Cardiac fibroblast (primary cell): ENCODE measurements around the gene COPS9.

ENCODE experiments used
- DNase-seq, 2 donors: peaks; one replicate each; pipeline versions ENCODE4 v3.0.0 to v3.0.0-alpha.2; 2010; ENCODE audit warnings: low read depth in 2 of 2
- H3K4me3 ChIP-seq, 2 donors: replicated peaks in 1 of 2; 1 replicate in 1 of 2; 2 replicates in 1 of 2; pipeline ENCODE4 v1.5.1; 2011; ENCODE audit warnings: low read depth in 2 of 2, low read length in 2 of 2, mild to moderate bottlenecking in 2 of 2, moderate library complexity in 1 of 2
- TF ChIP-seq, protein P1 (sequence below): IDR thresholded peaks from one replicate; pipeline ENCODE4 v1.5.1; 2011; ENCODE audit warnings: low read depth, mild to moderate bottlenecking, low read length, inconsistent platforms

Gene COPS9

DNA sequence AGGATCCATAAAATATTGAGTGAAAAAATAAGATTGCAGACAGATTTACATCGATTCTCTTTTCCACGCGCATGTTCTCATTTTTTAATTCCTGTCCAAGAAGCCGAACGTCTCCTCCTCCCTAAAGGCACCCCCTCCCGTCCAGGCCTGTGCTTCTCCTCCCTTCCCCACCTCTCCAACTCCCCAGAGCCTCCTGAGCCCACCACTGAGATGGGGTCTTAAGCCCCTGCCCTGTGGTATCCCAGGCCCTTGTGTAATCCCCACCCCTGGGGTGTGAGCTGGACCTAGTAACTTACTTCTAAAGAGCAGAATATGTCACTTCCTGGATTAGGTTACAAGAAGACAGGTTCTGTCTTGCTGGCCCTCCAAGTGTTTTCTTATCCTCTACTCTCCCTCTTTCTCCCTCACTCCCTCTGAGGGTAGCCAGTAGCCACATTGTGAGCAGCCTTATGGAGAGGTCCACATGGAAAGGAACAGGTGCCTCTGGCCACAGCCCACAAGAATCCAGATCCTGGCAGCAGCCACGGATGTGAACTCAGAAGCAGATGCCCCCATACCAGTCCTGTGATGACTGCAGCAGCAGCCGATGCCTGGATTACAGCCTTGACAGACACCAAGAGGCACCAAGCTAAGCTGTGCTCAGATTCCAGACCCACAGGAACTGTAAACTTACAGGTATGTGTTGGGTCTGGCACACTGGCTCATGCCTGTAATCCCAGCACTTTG is 44.0 kb upstream of the COPS9 start:
- no peak overlapping the region for H3K4me3 ChIP-seq
- DNase-seq: no peak
- TF ChIP-seq, protein P1, sequence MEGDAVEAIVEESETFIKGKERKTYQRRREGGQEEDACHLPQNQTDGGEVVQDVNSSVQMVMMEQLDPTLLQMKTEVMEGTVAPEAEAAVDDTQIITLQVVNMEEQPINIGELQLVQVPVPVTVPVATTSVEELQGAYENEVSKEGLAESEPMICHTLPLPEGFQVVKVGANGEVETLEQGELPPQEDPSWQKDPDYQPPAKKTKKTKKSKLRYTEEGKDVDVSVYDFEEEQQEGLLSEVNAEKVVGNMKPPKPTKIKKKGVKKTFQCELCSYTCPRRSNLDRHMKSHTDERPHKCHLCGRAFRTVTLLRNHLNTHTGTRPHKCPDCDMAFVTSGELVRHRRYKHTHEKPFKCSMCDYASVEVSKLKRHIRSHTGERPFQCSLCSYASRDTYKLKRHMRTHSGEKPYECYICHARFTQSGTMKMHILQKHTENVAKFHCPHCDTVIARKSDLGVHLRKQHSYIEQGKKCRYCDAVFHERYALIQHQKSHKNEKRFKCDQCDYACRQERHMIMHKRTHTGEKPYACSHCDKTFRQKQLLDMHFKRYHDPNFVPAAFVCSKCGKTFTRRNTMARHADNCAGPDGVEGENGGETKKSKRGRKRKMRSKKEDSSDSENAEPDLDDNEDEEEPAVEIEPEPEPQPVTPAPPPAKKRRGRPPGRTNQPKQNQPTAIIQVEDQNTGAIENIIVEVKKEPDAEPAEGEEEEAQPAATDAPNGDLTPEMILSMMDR: no peak

DNA sequence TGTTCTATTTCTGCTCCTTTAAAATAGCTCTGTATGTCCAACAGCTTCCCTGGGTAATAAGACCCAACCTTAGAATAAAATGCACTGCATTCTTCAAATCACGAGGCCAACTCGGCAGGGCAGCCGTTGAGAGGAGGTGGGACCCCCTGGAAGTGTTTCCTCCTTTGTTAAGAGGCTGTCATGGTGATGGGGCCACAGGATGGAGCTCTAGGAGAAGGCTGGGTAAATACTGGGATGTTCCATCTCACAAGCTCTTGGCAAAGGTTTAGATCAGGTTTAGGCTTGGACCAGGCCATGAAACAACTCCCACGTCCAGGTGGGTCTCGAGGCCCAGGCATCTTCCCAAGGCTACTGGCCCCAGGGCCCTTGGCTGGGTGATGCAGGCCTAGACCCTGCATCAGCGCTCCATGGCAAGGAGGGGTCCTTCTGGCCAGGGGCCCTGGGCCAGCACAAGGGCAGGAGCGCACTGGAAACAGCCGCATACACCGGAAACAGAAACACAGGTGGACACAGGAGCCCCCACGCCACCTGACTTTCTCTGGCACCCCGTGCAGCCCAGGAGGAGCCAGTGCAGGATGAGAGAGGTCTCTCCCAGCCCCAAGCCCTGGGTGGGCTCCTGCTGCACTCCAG is 43.2 kb upstream of the COPS9 start:
- no peak overlapping the region for H3K4me3 ChIP-seq
- TF ChIP-seq, protein P1: no peak
- no peak for DNase-seq

DNA sequence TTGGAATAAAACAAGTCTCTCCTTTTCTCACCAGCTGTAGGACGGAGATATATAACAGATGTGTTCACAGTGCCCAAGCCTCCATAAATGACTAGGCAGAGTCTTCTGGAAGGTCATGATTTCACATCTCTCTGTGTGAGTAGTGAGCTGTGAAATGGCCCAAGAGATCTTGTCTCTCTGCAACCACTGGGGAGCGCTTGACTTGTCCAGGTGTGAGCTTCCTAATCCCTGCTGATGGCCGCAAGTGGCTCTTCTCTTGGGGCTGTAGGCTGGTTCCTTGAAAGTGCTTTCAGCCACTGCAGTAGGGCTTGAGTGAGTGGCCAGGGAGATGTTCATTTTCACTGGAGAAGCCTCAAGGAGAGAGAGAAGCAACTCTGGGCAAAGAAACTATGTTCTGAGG is 42.5 kb upstream of the COPS9 start:
- DNase-seq: no peak
- TF ChIP-seq, protein P1: no peak
- H3K4me3 ChIP-seq: no peak overlapping the region

DNA sequence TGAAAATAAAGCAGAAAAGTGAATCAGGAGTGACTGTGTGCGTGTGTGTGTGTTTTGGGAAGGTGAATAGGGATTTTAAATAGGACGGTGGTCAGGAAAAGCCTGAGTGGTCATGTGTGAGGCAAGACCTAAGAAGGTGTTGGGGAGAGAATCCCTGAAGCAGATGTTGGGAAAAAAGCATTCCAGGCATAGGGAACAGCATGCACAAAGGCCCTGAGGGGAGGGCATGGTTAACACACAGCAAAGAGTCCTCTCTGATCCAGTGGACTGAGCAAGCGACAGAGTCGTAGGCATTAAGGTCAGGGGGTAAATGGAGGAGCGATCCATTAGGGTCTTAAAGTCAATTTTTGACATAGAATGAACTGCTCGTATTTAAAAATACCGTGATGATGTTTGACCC is 38.4 kb upstream of the COPS9 start:
- no peak for DNase-seq
- no peak overlapping the region for H3K4me3 ChIP-seq
- TF ChIP-seq, protein P1: no peak

DNA sequence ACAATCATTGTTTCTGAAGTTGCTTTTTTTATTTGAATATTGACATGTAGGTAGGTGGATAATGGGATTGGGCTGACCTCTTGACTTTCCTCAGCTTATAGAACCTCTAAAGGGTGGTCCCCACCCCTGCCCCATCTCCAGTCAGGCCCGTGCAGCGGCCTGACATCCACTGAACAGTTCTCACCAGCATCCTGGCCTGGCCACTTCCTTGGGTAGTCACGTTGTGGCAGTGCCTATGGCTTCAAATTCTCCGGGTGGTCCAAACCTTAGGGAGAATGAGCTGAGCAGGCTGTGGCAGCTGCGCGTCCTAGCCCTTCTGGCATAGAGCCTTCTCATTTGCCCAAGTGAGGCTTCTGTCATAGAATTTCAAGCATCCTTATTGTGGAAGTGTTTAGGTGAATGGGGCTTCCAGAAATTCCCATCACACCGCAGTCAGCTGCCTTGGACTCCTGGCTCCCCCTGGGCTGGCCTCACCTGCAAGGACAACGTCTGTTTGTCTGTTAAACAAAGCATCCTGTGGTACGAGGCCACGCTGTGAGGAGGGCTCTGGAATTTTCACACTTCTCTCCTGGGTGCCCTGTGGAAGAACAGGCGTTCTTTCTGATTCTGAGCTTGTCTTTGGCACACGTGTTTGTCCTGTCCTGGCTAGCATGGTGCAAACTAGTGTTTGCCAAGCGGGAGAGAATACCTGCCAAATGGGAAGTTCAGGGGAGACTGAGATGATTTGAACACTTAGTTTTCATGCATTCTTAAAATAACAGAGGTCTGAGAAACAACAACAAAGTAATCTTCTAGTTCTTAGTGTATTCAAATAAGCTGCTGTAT is 36.2 kb upstream of the COPS9 start:
- TF ChIP-seq, protein P1: no peak
- DNase-seq: no peak
- no peak overlapping the region for H3K4me3 ChIP-seq

DNA sequence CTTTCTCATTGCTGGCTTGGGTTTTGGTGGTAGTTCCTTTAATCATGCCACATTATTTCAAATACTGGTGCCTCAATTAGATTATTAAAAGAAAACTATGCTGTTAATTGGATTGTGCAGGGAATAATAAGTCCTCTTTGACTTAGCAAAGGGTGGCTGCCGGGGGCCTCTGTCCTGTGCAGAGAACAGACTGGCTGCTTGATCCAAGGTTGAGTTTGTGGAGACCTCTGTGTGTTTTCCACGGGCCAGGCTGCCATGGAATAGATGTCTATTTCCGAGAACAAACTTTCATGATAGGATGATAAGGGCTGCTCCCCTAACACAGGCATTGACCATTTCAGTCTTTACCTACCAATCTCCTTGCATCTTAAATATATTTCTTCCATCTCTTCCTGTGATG is 34.8 kb upstream of the COPS9 start:
- no peak for DNase-seq
- TF ChIP-seq, protein P1: no peak
- no peak overlapping the region for H3K4me3 ChIP-seq
